Subcutaneous adipose tissue (tissue), 4 donors: ENCODE results near the gene THTPA. TPM values are rescaled to one million over a fixed set of nuclear protein-coding genes. Genes with fewer than 3 reads are reported as not detected.

Source experiments
- CTCF ChIP-seq: fragments of 450-650 bp; IDR thresholded peaks from one replicate; pipeline ENCODE4 v1.5.1; 2016; ENCODE audit warnings: low read depth, mild to moderate bottlenecking, control low read depth, antibody characterized with exemption, moderate library complexity
- total RNA-seq, 4 donors: library from RNA; depleted of rRNA; stranded (reverse); fragments of >200 nt; gene quantifications; one replicate each; pipeline ENCODE4 v1.1.0, GENCODE V29; 2016

THTPA gene
- total RNA-seq, 4 donors from 2014 or later, result 6.7 to 23.2 (median 18.4) TPM

DNA sequence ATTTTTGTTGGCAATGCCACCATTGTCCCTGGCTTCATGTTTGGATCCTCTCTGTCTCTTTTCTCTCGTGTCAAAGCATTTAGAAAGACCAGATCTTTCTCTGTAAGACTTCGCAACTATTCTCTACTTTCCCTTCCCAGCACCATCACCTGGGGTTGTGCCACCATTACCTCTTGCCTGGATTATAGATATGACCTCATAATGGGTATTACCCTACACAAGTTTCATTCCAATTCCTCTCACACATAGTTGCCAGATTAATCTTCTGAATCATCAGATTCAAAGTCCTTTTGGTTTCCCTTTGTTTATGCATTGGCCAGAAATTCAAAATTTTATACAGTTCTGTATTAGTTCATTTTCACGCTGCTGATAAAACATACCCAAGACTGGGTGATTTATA, 52.9 kb downstream of the THTPA start:
- TF ChIP-seq CTCF, result no peak

Other genes starting within 250 kb of the THTPA start
- 10 to 100 TPM; 32.1 to 75.9 (median 50.6) TPM for gene BCL2L2, start 249.4 kb upstream of the THTPA start, total RNA-seq
- gene PABPN1, start 234.8 kb upstream of the THTPA start, total RNA-seq, result 10 to 100 TPM; 31.8 to 56.1 (median 42.5) TPM
- gene SLC22A17, start 203.4 kb upstream of the THTPA start, total RNA-seq, result 1 to 10 TPM; 1.8 to 5.5 (median 4.2) TPM
- gene EFS, start 191.1 kb upstream of the THTPA start, total RNA-seq, result 10 to 100 TPM in 2 of 4 donors, 1 to 10 TPM in 2; 8.5 to 12.8 (median 9.8) TPM
- not detected for gene IL25, start 183.5 kb upstream of the THTPA start, total RNA-seq
- gene CMTM5, start 179.2 kb upstream of the THTPA start, total RNA-seq, result not detected
- gene MYH6, start 148.0 kb upstream of the THTPA start, total RNA-seq, result not detected
- gene MYH7, start 120.6 kb upstream of the THTPA start, total RNA-seq, result not detected
- gene NGDN, start 86.6 kb upstream of the THTPA start, total RNA-seq, result 10 to 100 TPM; 20.5 to 43.4 (median 35.1) TPM
- 1 to 10 TPM in 1 of 4 donors, under 1 TPM in 3; 0.33 to 1.4 (median 0.50) TPM for gene ZFHX2, start 4.5 kb upstream of the THTPA start, total RNA-seq
- 10 to 100 TPM; 25.3 to 49.6 (median 30.8) TPM for gene AP1G2, start 11.5 kb downstream of the THTPA start, total RNA-seq
- gene JPH4, start 22.5 kb downstream of the THTPA start, total RNA-seq, result 1 to 10 TPM in 2 of 4 donors, under 1 TPM in 2; 0.19 to 2.0 (median 1.2) TPM
- gene DHRS2, start 80.1 kb downstream of the THTPA start, total RNA-seq, result not detected